SH-SY5Y (cell line): ENCODE data around the gene CLDN18.

ENCODE experiments used
- GATA2 ChIP-seq: IDR thresholded peaks from 2 replicates; pipeline ENCODE4 v1.6.1; 2011; ENCODE audit warnings: mild to moderate bottlenecking, low read depth, low read length
- GATA3 ChIP-seq: IDR thresholded peaks from 2 replicates; pipeline ENCODE4 v1.6.1; 2011; ENCODE audit warnings: low read depth, mild to moderate bottlenecking, low read length, moderate library complexity

CLDN18 gene

GRCh38 chr3:138009476-138010272 is at the start of gene CLDN18:
Gene CLDN18, plus strand, starts transcription at chr3:138010165. Its CDS starts 61 bp downstream, at chr3:138010226.
- TF ChIP-seq GATA3 (no peak), GATA2 (no peak)

- TF ChIP-seq GATA2 (no peak), GATA3 (no peak)
Measured at GRCh38 chr3:137962251-137962650, 47.7 kb upstream of the CLDN18 start.

- no peak for TF ChIP-seq GATA2
- TF ChIP-seq GATA3: no peak
Measured at GRCh38 chr3:137963463-137963862, 46.5 kb upstream of the CLDN18 start.

- TF ChIP-seq GATA2 (no peak), GATA3 (no peak)
Measured at GRCh38 chr3:137970914-137971831, 38.8 kb upstream of the CLDN18 start.

- TF ChIP-seq GATA3: no peak
- TF ChIP-seq GATA2: no peak
Measured at GRCh38 chr3:137972396-137972795, 37.6 kb upstream of the CLDN18 start.

- no peak for TF ChIP-seq GATA2
- TF ChIP-seq GATA3: no peak
Measured at GRCh38 chr3:137978328-137978727, 31.6 kb upstream of the CLDN18 start.

- no peak for TF ChIP-seq GATA3
- no peak for TF ChIP-seq GATA2
Measured at GRCh38 chr3:137987723-137988122, 22.2 kb upstream of the CLDN18 start.

- TF ChIP-seq GATA3 (no peak), GATA2 (no peak)
Measured at GRCh38 chr3:137988152-137988551, 21.8 kb upstream of the CLDN18 start.

GRCh38 chr3:137988982-137989381 is 21.0 kb upstream of the CLDN18 start:
- TF ChIP-seq GATA3 (no peak), GATA2 (no peak)

GRCh38 chr3:137990427-137990826 is 19.5 kb upstream of the CLDN18 start:
- TF ChIP-seq GATA2 (no peak), GATA3 (no peak)

- no peak for TF ChIP-seq GATA3
- TF ChIP-seq GATA2: no peak
Measured at GRCh38 chr3:137992592-137992991, 17.4 kb upstream of the CLDN18 start.

GRCh38 chr3:137998121-137999042 is 11.6 kb upstream of the CLDN18 start:
- no peak for TF ChIP-seq GATA3
- no peak for TF ChIP-seq GATA2

GRCh38 chr3:138003069-138003468 is 6.9 kb upstream of the CLDN18 start:
- TF ChIP-seq GATA2: no peak
- no peak for TF ChIP-seq GATA3

GRCh38 chr3:138005627-138006026 is 4.3 kb upstream of the CLDN18 start:
- TF ChIP-seq GATA2 (no peak), GATA3 (no peak)

- TF ChIP-seq GATA3 (no peak), GATA2 (no peak)
Measured at GRCh38 chr3:138007898-138008297, 2.1 kb upstream of the CLDN18 start.

- TF ChIP-seq GATA2 (no peak), GATA3 (no peak)
Measured at GRCh38 chr3:138010273-138010590, 267 bp downstream of the CLDN18 start.
